ENCODE measurements around the gene FCF1.

The FCF1 gene

GRCh38 chr14:74771399-74771798 lies 58.5 kb downstream of the FCF1 start:
- DNase-seq = no peak

GRCh38 chr14:74784634-74785033 lies 71.7 kb downstream of the FCF1 start:
- no peak for DNase-seq

GRCh38 chr14:74785056-74785613 lies 72.2 kb downstream of the FCF1 start:
- DNase-seq = no peak

GRCh38 chr14:74786796-74787315 lies 73.9 kb downstream of the FCF1 start:
- no peak for DNase-seq

All from midbrain (tissue), 1 donor.